Heart right ventricle (tissue), 16 donors: ENCODE results near the gene CADM4. TPM values are rescaled to one million over a fixed set of nuclear protein-coding genes. Genes with fewer than 3 reads are reported as not detected.
A peak's percentile ranks its signal among the peaks of the same experiment; 100 is the strongest.

ENCODE experiments used
- ATAC-seq, 8 donors: fragments of 200-7000 bp; cut with Tn5 transposase; one replicate each; pipeline ENCODE4 v1.9.1; 2020; ENCODE audit warnings: mild to moderate bottlenecking in 8 of 8, moderate library complexity in 8 of 8, moderate number of reproducible peaks in 1 of 8
- DNase-seq, 2 donors: peaks; one replicate each; pipeline ENCODE4 v3.0.0-alpha.2; 2020
- H3K27ac ChIP-seq, 10 donors: fragments of 200-600 bp; sonication (generic) in 2 of 10; one replicate each; pipeline versions ENCODE4 v1.5.0 to v1.8.0; 2020 to 2022; ENCODE audit warnings: mild to moderate bottlenecking in 3 of 10
- H3K27me3 ChIP-seq, 7 donors: fragments of 200-600 bp; one replicate each; pipeline ENCODE4 v1.8.0; 2021 to 2022; ENCODE audit warnings: mild to moderate bottlenecking in 2 of 7
- H3K36me3 ChIP-seq, 9 donors: fragments of 200-600 bp; sonication (generic) in 1 of 9; one replicate each; pipeline versions ENCODE4 v1.5.0 to v1.8.0; 2020 to 2022; ENCODE audit warnings: mild to moderate bottlenecking in 2 of 9
- H3K4me1 ChIP-seq, 9 donors: fragments of 200-600 bp; sonication (generic) in 1 of 9; one replicate each; pipeline versions ENCODE4 v1.5.0 to v1.8.0; 2020 to 2022; ENCODE audit warnings: mild to moderate bottlenecking in 4 of 9
- H3K4me3 ChIP-seq, 10 donors: fragments of 200-600 bp; sonication (generic) in 2 of 10; one replicate each; pipeline versions ENCODE4 v1.5.0 to v1.8.0; 2020 to 2022; ENCODE audit warnings: mild to moderate bottlenecking in 7 of 10, moderate library complexity in 2 of 10
- H3K9me3 ChIP-seq, 11 donors: fragments of 200-600 bp in 10 of 11; sonication (generic) in 2 of 11; one replicate each; pipeline versions ENCODE4 v1.5.0 to v1.8.0; 2013 to 2022; ENCODE audit warnings: mild to moderate bottlenecking in 2 of 11, control low read depth in 1 of 11, moderate library complexity in 1 of 11
- WGBS, 2 donors: extraction: QIAGEN DNeasy Blood & Tissue Kit; methylation state at CpG; one replicate each; pipeline ENCODE4 v1.1.7; 2013; ENCODE audit warnings: inconsistent platforms in 1 of 2; 5-methylcytosine and 5-hydroxymethylcytosine counted together
- intact Hi-C, 10 donors: fragments of 100-400 bp; cut with DNase I; formaldehyde crosslinking; loops; one replicate each; pipeline versions ENCODE4 v1.11.1 to v1.14.2; 2022
- polyA plus RNA-seq, 2 donors: library from polyadenylated mRNA; stranded (reverse); fragments of 200-250 nt; gene quantifications; one replicate each; pipeline ENCODE4 v1.2.3, GENCODE V29; 2013
- total RNA-seq, 10 donors: library from RNA; stranded (reverse); fragmentation: NEBNext Ultra II Directional in 3 of 10; extraction: Animal tissue kit (Norgen Biotek cat#: 25700) in 3 of 10; gene quantifications; one replicate each; pipeline versions ENCODE4 v1.2.1 to v1.2.4, GENCODE V29; 2021 to 2023
- TF ChIP-seq, protein P1 (sequence below), 9 donors: fragments of 200-600 bp; sonication (generic) in 2 of 9; IDR thresholded peaks; one replicate each; pipeline versions ENCODE4 v1.5.0 to v1.8.0; 2021 to 2022; ENCODE audit warnings: antibody characterized with exemption in 9 of 9, mild to moderate bottlenecking in 5 of 9, moderate library complexity in 1 of 9
- donor health status: Arrhythmogenic right ventricular cardiomyopathy.
- donor health status: ischemic (EF 13 %, LVEDD 7.1; RV severe dilation, severe dysfunction).
- donor health status: healthy with polysubstance abuse.
- donor health status: DM: no; HTN: yes; CAD: no.
- donor health status: DM: no; HTN: no; CAD: no.
- donor health status: ischemic (EF 25% LVEDD 6.9; RV normal size, moderate dysfunction).
- donor health status: ischemic (EF 25% LVEDD 5.7; RV mildly dilated, moderate dysfunction).
- donor health status: healthy.
- donor health status: DM: yes; HTN: yes; CAD: no.
- donor health status: Ischemic cardiomyopathy.
- donor health status: ischemic (EF 35%, LVEDD 5.7; RV mildly dilated, moderate dysfunction).
- donor health status: nonischemic (EF 11% LVEDD 7.7; RV severe dilation, severe dysfunction).
- donor health status: DM: yes; HTN: yes; CAD: no.
- donor health status: PGD.
- donor health status: ischemic (EF 29% LVEDD 5.4; RV normal size, mild dysfunction).
- donor health status: nonischemic (EF 23%, LVEDD 6.1; RV moderate dilation, normal function).

CADM4 gene
- total and polyA plus RNA-seq, 12 donors = 3.0 to 12.3 (median 8.2) TPM

DNA sequence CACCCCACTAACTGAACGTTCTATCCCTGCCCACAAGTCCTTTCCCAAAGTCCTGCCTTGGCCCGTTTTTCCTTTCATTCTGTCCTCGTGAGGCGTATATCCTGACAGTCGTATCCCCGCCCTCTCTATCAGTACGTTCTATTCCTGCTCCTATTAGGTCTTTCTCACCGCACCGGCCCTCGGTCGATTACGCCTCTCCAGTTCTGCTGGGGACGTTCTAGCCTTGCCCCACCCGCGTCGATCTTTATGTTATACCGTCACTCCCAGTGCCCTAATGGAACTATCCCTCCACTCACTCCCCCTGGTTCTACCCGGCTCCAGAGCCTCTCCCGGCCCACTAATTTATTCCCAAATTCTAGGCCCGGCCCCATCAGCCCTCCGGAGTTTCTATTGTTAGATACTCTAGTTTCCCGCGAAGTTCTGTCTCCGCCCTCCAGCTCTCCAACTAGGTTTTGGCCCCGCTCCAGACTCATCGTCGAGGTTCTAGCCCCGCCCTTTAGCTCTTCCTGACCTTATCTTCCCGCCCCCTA, 28.3 kb upstream of the CADM4 start:
- Histone ChIP-seq H3K9me3 (no peaks in the 10 kb centered on the region), H3K27ac (peak overlapping the region in 8 of 10 donors; percentile 22 to 99 (median 68)), H3K27me3 (no peaks in the 10 kb centered on the region), H3K4me3 (peak overlapping the region in 9 of 10 donors; percentile 10 to 78 (median 65)), H3K36me3 (peaks cover 0 to 49% (median 0%) of the 10 kb centered on the region in 9 donors), H3K4me1 (peaks cover 0 to 85% (median 33%) of the 10 kb centered on the region in 9 donors)
- WGBS, 2 donors = 3 to 4% methylated on average over 29 of the region's 29 CpGs
- intact Hi-C loops = loop anchor here in 3 of 10 donors (1.0 to 10.0 kb wide), 5 partner anchors 33 to 134 kb away; partner anchors contain the start of gene ZNF575 (in 1 of the 3)
- TF ChIP-seq, protein P1, sequence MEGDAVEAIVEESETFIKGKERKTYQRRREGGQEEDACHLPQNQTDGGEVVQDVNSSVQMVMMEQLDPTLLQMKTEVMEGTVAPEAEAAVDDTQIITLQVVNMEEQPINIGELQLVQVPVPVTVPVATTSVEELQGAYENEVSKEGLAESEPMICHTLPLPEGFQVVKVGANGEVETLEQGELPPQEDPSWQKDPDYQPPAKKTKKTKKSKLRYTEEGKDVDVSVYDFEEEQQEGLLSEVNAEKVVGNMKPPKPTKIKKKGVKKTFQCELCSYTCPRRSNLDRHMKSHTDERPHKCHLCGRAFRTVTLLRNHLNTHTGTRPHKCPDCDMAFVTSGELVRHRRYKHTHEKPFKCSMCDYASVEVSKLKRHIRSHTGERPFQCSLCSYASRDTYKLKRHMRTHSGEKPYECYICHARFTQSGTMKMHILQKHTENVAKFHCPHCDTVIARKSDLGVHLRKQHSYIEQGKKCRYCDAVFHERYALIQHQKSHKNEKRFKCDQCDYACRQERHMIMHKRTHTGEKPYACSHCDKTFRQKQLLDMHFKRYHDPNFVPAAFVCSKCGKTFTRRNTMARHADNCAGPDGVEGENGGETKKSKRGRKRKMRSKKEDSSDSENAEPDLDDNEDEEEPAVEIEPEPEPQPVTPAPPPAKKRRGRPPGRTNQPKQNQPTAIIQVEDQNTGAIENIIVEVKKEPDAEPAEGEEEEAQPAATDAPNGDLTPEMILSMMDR (IDR thresholded peaks at IDR 0.05) = no peak
- no peak for DNase-seq
- no peak for ATAC-seq

DNA sequence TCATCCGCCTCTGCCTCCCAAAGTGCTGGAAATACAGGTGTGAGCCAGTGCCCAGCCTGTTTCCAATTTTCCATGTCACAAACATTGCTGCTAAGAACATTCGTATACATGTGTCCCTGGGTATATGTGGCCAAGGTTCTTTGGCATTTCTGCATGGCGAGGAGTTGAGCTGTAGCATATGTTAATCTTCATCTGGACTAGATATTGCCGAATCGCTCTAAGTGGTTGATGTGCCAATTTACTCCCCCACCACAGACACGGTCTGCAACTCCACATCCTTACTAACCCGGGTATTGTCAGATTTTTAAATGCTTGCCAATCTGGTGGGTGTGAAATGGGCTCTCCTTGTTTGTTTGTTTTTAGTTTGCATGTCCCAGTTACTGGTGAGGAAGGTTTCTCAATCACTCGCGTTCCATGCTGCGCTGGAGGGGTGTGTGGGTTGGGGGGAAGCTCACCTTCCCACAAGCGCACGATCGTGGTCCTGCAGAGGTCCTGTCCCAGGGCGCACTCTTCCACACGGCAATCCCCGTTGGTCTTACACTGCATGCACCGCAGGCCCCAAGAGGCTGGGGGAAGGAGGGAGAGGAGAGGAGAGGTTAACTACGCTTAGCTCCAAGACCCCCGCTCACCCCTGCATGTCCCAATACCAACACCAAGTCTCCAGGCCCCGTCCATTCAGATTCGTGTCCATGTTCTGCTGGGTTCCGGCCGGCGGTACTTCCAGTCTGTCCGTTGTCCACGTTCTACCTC, 27.7 kb upstream of the CADM4 start:
- WGBS, 2 donors = 47 to 62% methylated on average over 26 of the region's 26 CpGs
- ATAC-seq (no peak), DNase-seq (peak in 1 of 2 donors; percentile 17)
- peak overlapping the region in 9 of 10 donors; percentile 10 to 78 (median 65) for H3K4me3 ChIP-seq
- no peaks in the 10 kb centered on the region for H3K27me3 ChIP-seq
- peak overlapping the region in 7 of 10 donors; percentile 38 to 99 (median 71) for H3K27ac ChIP-seq
- H3K4me1 ChIP-seq = peaks cover 0 to 78% (median 33%) of the 10 kb centered on the region in 9 donors
- H3K36me3 ChIP-seq = peaks cover 0 to 55% (median 0%) of the 10 kb centered on the region in 9 donors
- no peaks in the 10 kb centered on the region for H3K9me3 ChIP-seq
- intact Hi-C loops = loop anchor here in 1 of 10 donors (10.0 kb wide), 1 partner anchor 132 kb away; the partner anchor contains the start of gene ZNF575
- TF ChIP-seq, protein P1 (IDR thresholded peaks at IDR 0.05) = no peak

- Histone ChIP-seq H3K4me3 (no peak overlapping the region), H3K9me3 (no peaks in the 10 kb centered on the region), H3K27me3 (no peaks in the 10 kb centered on the region), H3K36me3 (peaks cover 0 to 88% (median 0%) of the 10 kb centered on the region in 9 donors), H3K27ac (peak overlapping the region in 6 of 10 donors; percentile 30 to 75 (median 47)), H3K4me1 (peaks cover 0 to 47% (median 17%) of the 10 kb centered on the region in 9 donors)
- TF ChIP-seq, protein P1 (IDR thresholded peaks at IDR 0.05) = no peak
- ATAC-seq (no peak), DNase-seq (peak in 1 of 2 donors; percentile 33)
- intact Hi-C loops = loop anchor here in 1 of 10 donors (10.0 kb wide), 1 partner anchor 129 kb away; the partner anchor contains the start of gene ZNF575
- WGBS, 2 donors = 53 to 64% methylated on average over 7 of the region's 7 CpGs
Measured at GRCh38 chr19:43664018-43664417, 24.4 kb upstream of the CADM4 start.

GRCh38 chr19:43662487-43662886, 22.8 kb upstream of the CADM4 start:
- Histone ChIP-seq H3K27me3 (no peaks in the 10 kb centered on the region), H3K4me1 (peaks cover 0 to 39% (median 10%) of the 10 kb centered on the region in 9 donors), H3K9me3 (peaks cover 0 to 12% (median 5%) of the 10 kb centered on the region in 11 donors), H3K27ac (no peak overlapping the region), H3K4me3 (no peak overlapping the region), H3K36me3 (peaks cover 0 to 100% (median 0%) of the 10 kb centered on the region in 9 donors)
- TF ChIP-seq, protein P1 (IDR thresholded peaks at IDR 0.05) = peak in 6 of 9 donors; percentile 26 to 42 (median 35)
- intact Hi-C loops = loop anchor here in 1 of 10 donors (10.0 kb wide), 1 partner anchor 128 kb away; the partner anchor contains the start of gene ZNF575
- no peak for DNase-seq
- ATAC-seq = no peak
- WGBS, 2 donors = 88 to 91% methylated on average over 6 of the region's 6 CpGs
